Lung (tissue), 12 donors: ENCODE results near the gene NLGN1. TPM values are rescaled to one million over a fixed set of nuclear protein-coding genes. Genes with fewer than 3 reads are reported as not detected.

ENCODE experiments used
- ATAC-seq: fragments of 200-7000 bp; cut with Tn5 transposase; one replicate; pipeline ENCODE4 v1.9.1; 2020; ENCODE audit warnings: moderate number of reproducible peaks; ENCODE audit not compliant: insufficient read depth, low FRiP score
- DNase-seq, 3 donors: peaks; one replicate each; pipeline ENCODE4 v3.0.0-alpha.2; 2013 to 2017
- H3K27ac ChIP-seq, 2 donors: one replicate each; pipeline ENCODE4 v1.5.1; 2013; ENCODE audit warnings: mild to moderate bottlenecking in 2 of 2, moderate library complexity in 2 of 2, control low read depth in 1 of 2, inconsistent platforms in 1 of 2, low read depth in 1 of 2, low read length in 1 of 2
- H3K27me3 ChIP-seq, 3 donors: one replicate each; pipeline ENCODE4 v1.5.1; 2013; ENCODE audit warnings: low read length in 2 of 3; ENCODE audit not compliant: control insufficient read depth in 3 of 3, insufficient read depth in 3 of 3
- H3K36me3 ChIP-seq, 4 donors: one replicate each; pipeline ENCODE4 v1.5.1; 2013; ENCODE audit warnings: low read length in 4 of 4, mild to moderate bottlenecking in 1 of 4, moderate library complexity in 1 of 4; ENCODE audit not compliant: control insufficient read depth in 4 of 4, insufficient read depth in 4 of 4
- H3K4me1 ChIP-seq, 5 donors: one replicate each; pipeline ENCODE4 v1.5.1; 2013; ENCODE audit warnings: low read length in 5 of 5, mild to moderate bottlenecking in 2 of 5, moderate library complexity in 1 of 5; ENCODE audit not compliant: control insufficient read depth in 5 of 5, insufficient read depth in 5 of 5
- H3K4me3 ChIP-seq: one replicate; pipeline ENCODE4 v1.5.1; 2013; ENCODE audit warnings: mild to moderate bottlenecking, control low read depth, moderate library complexity
- H3K9ac ChIP-seq, 2 donors: one replicate each; pipeline ENCODE4 v1.5.1; 2013; ENCODE audit warnings: low read length in 2 of 2, control low read depth in 1 of 2; ENCODE audit not compliant: insufficient read depth in 1 of 2
- H3K9me3 ChIP-seq, 4 donors: one replicate each; pipeline ENCODE4 v1.5.1; 2013; ENCODE audit warnings: low read length in 3 of 4, mild to moderate bottlenecking in 1 of 4, moderate library complexity in 1 of 4; ENCODE audit not compliant: control insufficient read depth in 4 of 4, insufficient read depth in 3 of 4
- CTCF ChIP-seq: IDR thresholded peaks from 2 replicates; pipeline ENCODE4 v1.5.1; 2012; ENCODE audit warnings: mild to moderate bottlenecking; ENCODE audit errors: control extremely low read depth, extremely low read depth
- WGBS, 2 donors: extraction: QIAGEN DNeasy Blood & Tissue Kit; methylation state at CpG; one replicate each; pipeline ENCODE4 v1.1.7; 2013; 5-methylcytosine and 5-hydroxymethylcytosine counted together
- polyA plus RNA-seq, 2 donors: library from polyadenylated mRNA; stranded (reverse); fragments of 200-250 nt; gene quantifications; one replicate each; pipeline ENCODE4 v1.2.1, GENCODE V29; 2013
- total RNA-seq, 2 donors: library from RNA; depleted of rRNA in 1 of 2; stranded (reverse); fragments of >200 nt in 1 of 2; gene quantifications; one replicate each; pipeline ENCODE4 v1.2.1, GENCODE V29; 2014 to 2021
- donor health status: control.
- donor health status: control.
- donor health status: Bipolar disorder and iron deficiency.
- donor health status: healthy.
- donor health status: DM: yes; HTN: yes; CAD: no.

Gene NLGN1
- total and polyA plus RNA-seq, 4 donors: 0.24 to 22.2 (median 1.9) TPM

- no peak for TF ChIP-seq CTCF
- 82 to 90% methylated on average over 3 of the region's 3 CpGs for WGBS, 2 donors
- DNase-seq (no peak), ATAC-seq (no peak)
- Histone ChIP-seq H3K27me3 (no peaks in the 10 kb centered on the region), H3K4me3 (no peak overlapping the region), H3K4me1 (peaks cover 0 to 2% (median 0%) of the 10 kb centered on the region in 5 donors), H3K9me3 (peaks cover 0 to 5% (median 2%) of the 10 kb centered on the region in 4 donors), H3K9ac (no peak overlapping the region), H3K36me3 (no peaks in the 10 kb centered on the region), H3K27ac (no peak overlapping the region)
Measured at GRCh38 chr3:174168538-174169254, 771.2 kb downstream of the NLGN1 start.

DNA sequence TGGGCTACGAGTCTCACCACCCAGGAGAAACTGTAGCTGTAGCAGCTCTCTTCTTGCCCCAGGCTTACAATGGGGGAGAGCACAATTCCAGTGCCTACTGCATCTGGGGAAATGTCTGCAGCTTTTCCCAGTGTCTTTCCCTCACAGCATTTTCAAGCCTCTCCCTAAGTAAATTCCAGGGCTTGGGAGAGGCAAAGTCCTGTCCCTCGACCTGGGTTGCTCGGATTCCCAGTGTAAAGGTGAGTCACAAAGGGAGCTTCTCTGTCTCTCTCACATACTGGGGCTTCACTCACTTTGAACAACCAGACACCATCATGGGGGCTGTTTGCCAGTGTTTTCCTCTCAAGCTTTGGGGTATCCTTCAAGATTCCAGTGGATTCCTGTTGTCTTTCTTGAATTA lies 772.2 kb downstream of the NLGN1 start:
- DNase-seq (no peak), ATAC-seq (no peak)
- H3K36me3 ChIP-seq: no peaks in the 10 kb centered on the region
- peaks cover 0 to 2% (median 0%) of the 10 kb centered on the region in 5 donors for H3K4me1 ChIP-seq
- no peaks in the 10 kb centered on the region for H3K27me3 ChIP-seq
- H3K27ac ChIP-seq: no peak overlapping the region
- WGBS, 2 donors: 88 to 95% methylated on average over 3 of the region's 3 CpGs
- no peak overlapping the region for H3K4me3 ChIP-seq
- peaks cover 0 to 2% (median 2%) of the 10 kb centered on the region in 4 donors for H3K9me3 ChIP-seq
- no peak overlapping the region for H3K9ac ChIP-seq
- no peak for TF ChIP-seq CTCF

DNA sequence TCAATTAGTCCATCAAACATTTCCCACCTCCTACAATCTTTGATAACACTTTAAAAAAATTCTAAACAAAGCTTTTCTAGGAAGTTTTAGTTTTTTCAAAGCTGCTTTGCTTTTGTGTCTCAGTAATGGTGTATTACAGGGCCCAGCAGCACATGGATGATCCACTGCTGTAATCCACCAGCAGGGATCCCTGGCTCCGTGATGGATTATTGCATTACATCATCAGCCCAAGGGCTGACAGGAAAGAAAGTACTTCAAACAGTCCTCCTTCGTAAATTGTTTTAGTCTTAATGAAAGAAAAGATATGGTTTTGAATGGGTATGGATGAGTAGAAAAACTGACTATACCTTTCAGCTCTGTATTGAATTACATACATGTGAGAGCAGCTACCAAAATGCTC lies 772.7 kb downstream of the NLGN1 start:
- DNase-seq (no peak), ATAC-seq (no peak)
- Histone ChIP-seq H3K4me3 (no peak overlapping the region), H3K9ac (no peak overlapping the region), H3K27me3 (no peaks in the 10 kb centered on the region), H3K4me1 (peaks cover 0 to 2% (median 0%) of the 10 kb centered on the region in 5 donors), H3K9me3 (peaks cover 0 to 2% (median 1%) of the 10 kb centered on the region in 4 donors), H3K36me3 (no peaks in the 10 kb centered on the region), H3K27ac (no peak overlapping the region)
- TF ChIP-seq CTCF: no peak
- 75 to 82% methylated on average over 2 of the region's 2 CpGs for WGBS, 2 donors
